Uterus (tissue), 4 donors: ENCODE data around the gene KIRREL3. TPM values are rescaled to one million over a fixed set of nuclear protein-coding genes. Genes with fewer than 3 reads are reported as not detected.

Source experiments
- DNase-seq, 2 donors: peaks; one replicate each; pipeline ENCODE4 v3.0.0-alpha.2; 2019 to 2020
- H3K27ac ChIP-seq, 2 donors: fragments of 200-600 bp; sonication (generic); 1 replicate in 1 of 2; 2 replicates in 1 of 2; pipeline ENCODE4 v1.5.1; 2016 to 2018
- H3K27me3 ChIP-seq, 2 donors: fragments of 200-600 bp; sonication (generic); one replicate each; pipeline ENCODE4 v1.5.1; 2018 to 2019; ENCODE audit warnings: control low read depth in 1 of 2
- H3K36me3 ChIP-seq, 2 donors: fragments of 200-600 bp; sonication (generic); one replicate each; pipeline ENCODE4 v1.5.1; 2019; ENCODE audit warnings: control low read depth in 1 of 2
- H3K4me1 ChIP-seq, 2 donors: fragments of 200-600 bp; sonication (generic); one replicate each; pipeline ENCODE4 v1.5.1; 2018 to 2019; ENCODE audit warnings: control low read depth in 1 of 2
- H3K4me3 ChIP-seq, 2 donors: fragments of 200-600 bp; sonication (generic); 1 replicate in 1 of 2; 2 replicates in 1 of 2; pipeline ENCODE4 v1.5.1; 2018 to 2019; ENCODE audit warnings: mild to moderate bottlenecking in 1 of 2
- H3K9me3 ChIP-seq, 2 donors: fragments of 200-600 bp; sonication (generic); one replicate each; pipeline ENCODE4 v1.5.1; 2019; ENCODE audit warnings: control low read depth in 1 of 2
- CTCF ChIP-seq, 4 experiments: fragments of 200-600 bp in 2 of 4; fragments of 450-650 bp in 2 of 4; sonication (generic) in 2 of 4; IDR thresholded peaks; one replicate each; pipeline ENCODE4 v1.5.1; 2016 to 2019; ENCODE audit warnings: antibody characterized with exemption in 4 of 4, mild to moderate bottlenecking in 2 of 4, moderate library complexity in 1 of 4
- POLR2A ChIP-seq, 2 donors: fragments of 450-650 bp; IDR thresholded peaks; one replicate each; pipeline ENCODE4 v1.6.1; 2016; ENCODE audit warnings: antibody characterized with exemption in 2 of 2, mild to moderate bottlenecking in 1 of 2, moderate library complexity in 1 of 2
- intact Hi-C: fragments of 100-400 bp; cut with DNase I; formaldehyde crosslinking; loops from one replicate; pipeline ENCODE4 v1.15.1; 2023; ENCODE audit warnings: low total_unique reads
- total RNA-seq, 4 donors: library from RNA; depleted of rRNA in 3 of 4; stranded (reverse); fragments of >200 nt in 3 of 4; gene quantifications; one replicate each; pipeline versions ENCODE4 v1.1.0 to v1.2.4, GENCODE V29; 2014 to 2023
- donor health status: DM: yes; HTN: yes; CAD: no.

The KIRREL3 gene
- total RNA-seq, 4 donors from 2014 or later, result 10.0 TPM; not detected in 3

- H3K36me3 ChIP-seq, result no peaks in the 10 kb centered on the region
- H3K4me3 ChIP-seq, result no peak overlapping the region
- H3K27ac ChIP-seq, result no peak overlapping the region
- no peaks in the 10 kb centered on the region for H3K27me3 ChIP-seq
- TF ChIP-seq CTCF (IDR thresholded peaks at IDR 0.05), result no peak
- TF ChIP-seq POLR2A (IDR thresholded peaks at IDR 0.05), result no peak
- intact Hi-C loops, result no loop called here
- no peak for DNase-seq
- H3K9me3 ChIP-seq, result no peaks in the 10 kb centered on the region
- no peaks in the 10 kb centered on the region for H3K4me1 ChIP-seq
Measured at GRCh38 chr11:127028648-127029047, 28.1 kb upstream of the KIRREL3 start.

GRCh38 chr11:127027789-127028188 is 27.2 kb upstream of the KIRREL3 start:
- H3K36me3 ChIP-seq, result no peaks in the 10 kb centered on the region
- H3K9me3 ChIP-seq, result no peaks in the 10 kb centered on the region
- intact Hi-C loops, result no loop called here
- TF ChIP-seq CTCF (IDR thresholded peaks at IDR 0.05), result no peak
- TF ChIP-seq POLR2A (IDR thresholded peaks at IDR 0.05), result no peak
- H3K27ac ChIP-seq, result no peak overlapping the region
- DNase-seq, result no peak
- H3K4me1 ChIP-seq, result no peaks in the 10 kb centered on the region
- no peaks in the 10 kb centered on the region for H3K27me3 ChIP-seq
- H3K4me3 ChIP-seq, result no peak overlapping the region

GRCh38 chr11:127027000-127027399 is 26.4 kb upstream of the KIRREL3 start:
- TF ChIP-seq POLR2A (IDR thresholded peaks at IDR 0.05), result no peak
- TF ChIP-seq CTCF (IDR thresholded peaks at IDR 0.05), result no peak
- H3K4me3 ChIP-seq, result no peak overlapping the region
- intact Hi-C loops, result no loop called here
- H3K4me1 ChIP-seq, result no peaks in the 10 kb centered on the region
- H3K9me3 ChIP-seq, result no peaks in the 10 kb centered on the region
- H3K27me3 ChIP-seq, result no peaks in the 10 kb centered on the region
- H3K27ac ChIP-seq, result no peak overlapping the region
- no peaks in the 10 kb centered on the region for H3K36me3 ChIP-seq
- no peak for DNase-seq

- no peak overlapping the region for H3K27ac ChIP-seq
- intact Hi-C loops, result no loop called here
Measured at GRCh38 chr11:127023991-127024390, 23.4 kb upstream of the KIRREL3 start.

GRCh38 chr11:127018683-127019279 is 18.2 kb upstream of the KIRREL3 start:
- intact Hi-C loops, result no loop called here
- no peaks in the 10 kb centered on the region for H3K9me3 ChIP-seq
- TF ChIP-seq POLR2A (IDR thresholded peaks at IDR 0.05) (no peak), CTCF (IDR thresholded peaks at IDR 0.05) (no peak)
- H3K27ac ChIP-seq, result no peak overlapping the region
- no peaks in the 10 kb centered on the region for H3K27me3 ChIP-seq
- H3K4me1 ChIP-seq, result no peaks in the 10 kb centered on the region
- no peaks in the 10 kb centered on the region for H3K36me3 ChIP-seq
- no peak for DNase-seq
- H3K4me3 ChIP-seq, result no peak overlapping the region

More at GRCh38 chr11:127023991-127024390, 23.4 kb upstream of the KIRREL3 start:
- no peak for DNase-seq
- H3K4me3 ChIP-seq, result no peak overlapping the region
- no peak for TF ChIP-seq CTCF (IDR thresholded peaks at IDR 0.05)
- TF ChIP-seq POLR2A (IDR thresholded peaks at IDR 0.05), result no peak
- no peaks in the 10 kb centered on the region for H3K27me3 ChIP-seq
- no peaks in the 10 kb centered on the region for H3K36me3 ChIP-seq
- no peaks in the 10 kb centered on the region for H3K9me3 ChIP-seq
- no peaks in the 10 kb centered on the region for H3K4me1 ChIP-seq
